ENCODE data around the gene ALDH1B1.

Gene ALDH1B1

DNA sequence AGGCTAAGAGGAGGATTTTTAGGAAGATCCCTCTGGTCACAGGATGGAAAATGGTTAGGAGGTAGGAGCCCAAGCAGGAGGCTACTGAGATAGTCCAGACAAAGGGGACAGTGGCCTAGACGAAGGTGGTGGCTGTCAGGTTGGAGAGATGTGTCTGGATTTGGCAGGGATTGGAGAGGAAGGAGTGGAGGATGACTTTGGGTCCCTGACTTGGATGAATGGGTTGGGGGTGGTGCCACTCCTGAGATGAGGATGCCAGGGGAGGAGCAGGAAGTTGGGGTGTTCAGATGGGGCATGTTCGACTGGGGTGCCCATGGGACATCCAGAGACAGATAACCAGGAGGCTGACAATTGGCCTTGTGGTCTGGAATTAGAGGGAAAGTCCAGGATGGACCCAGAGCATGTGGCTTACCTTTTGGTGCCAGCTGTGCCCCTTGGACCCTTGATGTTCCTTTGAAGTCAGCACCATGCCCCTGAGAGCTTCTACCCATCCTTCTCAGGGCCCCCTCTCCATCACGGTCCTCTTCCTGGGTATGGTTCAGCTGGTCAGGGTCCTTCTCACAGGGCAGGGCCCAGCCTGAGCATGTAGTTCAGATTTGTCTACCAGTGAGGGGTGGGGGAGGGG lies 46.9 kb downstream of the ALDH1B1 start:
- no peak for DNase-seq

DNA sequence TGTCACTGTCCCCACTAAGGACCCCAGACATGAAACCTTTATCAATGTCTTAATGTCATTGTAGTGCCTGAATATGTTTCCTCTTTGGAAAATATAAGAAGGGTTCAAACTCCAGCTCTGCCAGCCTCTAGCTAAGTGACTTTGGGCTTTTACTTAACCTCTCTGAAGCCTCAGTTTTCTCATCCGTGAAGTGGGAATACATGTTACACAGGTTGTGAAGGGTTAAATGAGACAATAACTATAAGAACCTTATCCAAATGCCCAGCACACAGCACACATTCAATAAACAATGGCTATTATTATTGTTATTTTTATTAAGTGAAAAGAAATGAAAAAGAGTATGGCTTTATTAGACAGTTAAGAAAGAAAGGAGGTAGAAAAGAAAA lies 47.4 kb downstream of the ALDH1B1 start:
- no peak for DNase-seq

DNA sequence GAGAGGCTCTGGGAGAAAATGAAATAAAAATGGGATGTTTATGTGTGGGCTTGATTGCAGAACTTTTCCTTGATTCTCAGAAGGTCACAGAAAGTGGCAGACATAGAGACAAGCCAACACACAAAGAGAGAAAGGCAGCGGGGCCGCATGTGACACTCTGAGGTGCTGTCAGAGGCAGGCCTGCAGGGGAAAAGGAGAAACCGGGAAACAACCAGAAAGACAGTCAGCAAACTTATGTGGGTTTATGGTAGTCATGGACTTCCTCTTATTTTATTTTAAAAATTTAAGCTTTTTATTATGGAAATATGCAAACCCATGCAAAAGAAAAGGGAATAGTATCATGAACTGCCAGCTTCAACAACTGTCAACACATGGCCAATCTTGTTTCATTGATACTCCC lies 48.0 kb downstream of the ALDH1B1 start:
- DNase-seq: no peak

DNA sequence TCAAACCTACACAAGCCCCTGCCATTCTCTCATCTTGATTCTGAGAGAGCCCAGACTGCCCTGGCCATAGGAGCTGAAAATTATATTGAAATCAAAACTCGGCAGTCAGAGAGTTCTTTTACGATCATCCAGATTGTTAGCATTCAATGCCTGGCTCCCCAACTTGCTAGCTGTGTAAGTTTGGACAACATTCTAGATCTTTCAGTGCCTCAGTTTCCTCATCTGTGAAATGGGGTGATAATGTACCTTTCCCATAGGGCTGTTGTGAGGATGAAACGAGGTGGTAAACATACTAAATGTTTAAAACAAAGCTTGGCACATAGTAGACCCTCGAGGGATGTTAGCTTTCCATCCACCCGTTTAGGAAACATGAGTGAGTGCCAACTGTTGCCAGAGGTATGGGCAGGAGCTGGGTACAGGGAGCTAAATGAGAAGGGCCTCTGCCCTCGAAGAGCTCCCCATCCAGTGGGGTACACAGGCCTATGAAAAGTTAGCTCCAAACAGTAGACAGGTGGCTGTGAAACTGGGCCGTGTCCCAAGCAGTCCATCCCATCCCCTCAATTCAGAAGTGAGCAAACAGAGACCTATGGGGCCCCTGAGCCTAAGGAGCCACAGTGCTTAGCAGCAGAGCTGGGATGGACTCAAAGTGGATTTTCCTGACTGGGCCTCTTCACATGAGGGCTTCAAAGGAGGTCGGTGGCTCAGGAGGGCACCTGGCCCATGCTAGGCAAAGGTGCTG lies 49.0 kb downstream of the ALDH1B1 start:
- no peak for DNase-seq

DNA sequence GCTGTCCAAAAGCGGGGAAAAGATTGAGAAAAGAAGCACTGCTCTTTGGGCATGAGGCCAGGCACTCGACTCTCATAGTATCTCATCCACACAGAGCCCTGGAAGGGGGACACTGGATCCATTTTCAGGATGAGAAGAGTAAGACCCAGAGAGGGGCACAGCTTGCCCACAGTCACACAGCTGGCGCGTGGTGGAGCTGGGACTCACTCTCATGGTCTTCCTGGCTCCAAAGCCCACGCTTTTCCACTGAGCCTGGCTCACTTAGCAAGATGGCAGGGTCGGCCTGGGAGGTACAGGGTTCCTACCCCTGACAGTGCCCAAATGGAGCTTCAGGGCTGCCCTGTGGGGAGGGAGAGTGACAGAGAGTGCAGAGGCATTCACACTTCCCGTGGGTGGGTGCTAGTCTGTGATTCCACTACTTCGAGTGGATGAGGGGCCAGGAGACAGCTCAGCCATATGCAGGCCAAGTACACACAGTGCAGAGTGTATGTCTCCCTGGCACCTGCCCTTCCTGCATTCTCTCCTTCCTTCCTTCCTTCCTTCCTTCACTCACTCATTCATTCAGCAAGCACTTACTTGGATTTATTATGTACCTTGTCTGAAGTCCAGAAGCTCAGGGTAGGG lies 50.1 kb downstream of the ALDH1B1 start:
- DNase-seq: no peak

DNA sequence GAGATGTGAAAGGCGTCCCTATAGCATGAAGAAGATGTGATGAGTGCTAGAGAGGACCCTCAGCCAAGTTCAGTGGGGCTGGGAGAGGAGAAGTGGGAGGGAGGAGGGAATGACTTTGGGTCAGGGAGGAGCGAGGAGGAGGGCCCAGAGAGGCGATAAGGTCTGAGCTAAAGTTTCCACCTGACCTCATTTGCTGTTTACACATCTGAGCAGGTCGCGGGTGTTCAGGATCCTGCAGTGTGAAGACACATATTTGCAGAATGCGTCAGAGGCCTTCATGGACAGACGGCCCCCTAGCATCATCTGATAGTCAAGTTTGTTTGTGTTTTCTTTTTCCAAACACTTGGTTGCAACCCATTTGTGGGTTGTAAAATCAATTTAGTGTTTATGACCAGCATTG lies 50.7 kb downstream of the ALDH1B1 start:
- DNase-seq: no peak

DNA sequence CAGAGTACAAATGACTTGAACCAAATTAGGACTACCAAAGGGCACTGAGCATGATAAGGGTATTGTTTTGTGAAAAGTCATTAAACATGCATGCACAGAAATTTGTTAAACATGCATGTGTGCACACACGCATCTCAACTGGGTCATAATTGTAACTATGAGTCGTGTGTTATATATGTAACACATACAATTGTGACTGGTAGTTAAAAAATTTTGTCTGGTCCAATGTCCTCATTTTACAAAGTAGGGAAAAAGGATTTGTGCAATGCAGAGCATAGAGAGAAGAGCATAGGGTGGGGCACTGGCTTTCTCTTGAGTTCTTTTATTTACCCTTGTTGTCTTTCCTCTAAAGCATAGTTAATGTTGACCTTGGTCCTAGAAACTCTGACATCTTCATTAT lies 51.1 kb downstream of the ALDH1B1 start:
- no peak for DNase-seq

DNA sequence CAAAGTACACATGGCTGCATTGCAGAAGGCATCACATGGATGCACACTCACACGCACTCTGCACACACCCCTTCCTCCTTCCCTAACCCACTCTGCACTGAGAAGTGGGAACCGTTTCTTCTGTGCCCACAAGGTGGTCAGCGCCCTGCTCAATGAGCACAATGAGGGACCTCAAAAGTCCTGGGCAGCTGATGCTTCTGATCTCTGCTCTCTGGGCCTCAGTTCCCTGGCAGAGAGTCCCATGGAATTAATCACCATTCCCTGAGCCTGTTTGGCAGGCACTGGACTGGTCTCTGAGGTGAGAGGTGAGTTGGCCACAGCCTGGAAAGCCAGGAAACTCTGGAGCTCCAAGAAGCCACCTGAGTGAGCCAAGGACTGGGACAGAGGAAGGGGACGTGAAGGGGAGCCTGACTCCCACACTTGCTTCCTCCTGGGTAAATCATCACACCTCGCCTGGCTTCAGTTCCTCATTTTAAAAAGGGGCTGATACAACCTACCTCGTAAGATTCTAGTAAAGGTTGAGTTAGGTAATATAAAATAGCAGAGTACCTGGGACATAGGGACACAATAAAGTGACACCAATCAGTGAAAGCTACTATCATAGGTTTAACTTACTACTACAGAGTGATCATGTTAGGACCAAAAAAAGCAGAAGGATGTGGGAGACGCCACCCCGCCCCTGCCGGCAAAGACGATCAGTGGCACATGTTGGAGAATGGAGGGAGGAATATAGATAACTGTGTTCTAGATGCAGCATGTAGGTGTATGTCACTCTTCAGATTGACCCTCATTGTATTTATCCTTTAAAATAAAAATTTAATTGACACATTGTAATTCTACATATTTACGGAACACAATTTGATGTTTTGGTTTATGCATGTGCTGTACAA lies 52.9 kb downstream of the ALDH1B1 start:
- no peak for DNase-seq

DNA sequence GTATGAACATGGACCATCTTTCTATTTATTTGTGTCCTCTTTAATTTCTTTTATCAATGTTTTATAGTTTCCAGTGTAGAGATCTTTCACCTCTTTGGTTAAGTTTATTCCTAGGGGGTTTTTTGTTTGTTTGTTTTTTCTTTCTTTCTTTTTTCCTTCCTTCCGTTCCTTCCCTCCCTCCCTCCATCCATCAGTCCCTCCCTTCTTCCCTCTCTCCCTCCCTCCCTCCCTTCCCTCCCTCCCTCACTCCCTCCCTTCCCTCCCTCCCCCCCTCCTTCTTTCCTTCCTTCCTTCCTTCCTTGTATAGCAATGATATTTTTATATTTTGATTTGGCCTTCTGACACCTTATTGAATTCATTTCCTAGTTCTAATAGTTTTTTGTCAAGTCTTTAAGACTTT lies 55.2 kb downstream of the ALDH1B1 start:
- no peak for DNase-seq

All from amygdala (tissue), 56 donors.